ENCODE results near the gene SRGAP1. TPM values are rescaled to one million over a fixed set of nuclear protein-coding genes. Genes with fewer than 3 reads are reported as not detected.

Gene SRGAP1
- total and polyA plus RNA-seq, 2 of the 8 experiments (the other 6 are each of a cell fraction or from before 2014, with no cell fraction given), result 3.2 to 7.3 TPM

GRCh38 chr12:63961543-63961942 lies 117.0 kb downstream of the SRGAP1 start:
- Histone ChIP-seq H3K4me3 (ENCODE audit: extremely low read depth in 1 of 4, insufficient read depth in 2 of 4, low read depth in 3 of 4, low read length in 4 of 4) (no peak overlapping the region), H4K8ac (ENCODE audit: extremely low read depth, insufficient read depth, low read length) (no peak overlapping the region), H2AK5ac (ENCODE audit: low read depth, low read length) (no peak overlapping the region), H2BK5ac (ENCODE audit: low read depth, low read length) (no peak overlapping the region), H3K14ac (ENCODE audit: insufficient read length) (no peak overlapping the region), H2BK120ac (replicated peaks; ENCODE audit: low read depth, low read length) (no peak overlapping the region), H2BK15ac (ENCODE audit: low read length) (no peak overlapping the region), H3K27ac (ENCODE audit: low read depth, low read length) (no peak overlapping the region), H3K23ac (ENCODE audit: insufficient read length) (no peak overlapping the region), H3K27me3 (replicated peaks in 1 of 4; ENCODE audit: control insufficient read depth in 3 of 4, extremely low read depth in 1 of 4, insufficient read depth in 3 of 4, low read length in 3 of 4) (no peaks in the 10 kb centered on the region), H4K91ac (replicated peaks; ENCODE audit: insufficient read length, low read length) (no peak overlapping the region), H3K9me3 (ENCODE audit: insufficient read depth in 2 of 2, low read depth in 1 of 2, low read length in 1 of 2) (no peaks in the 10 kb centered on the region), H2BK20ac (ENCODE audit: low read length) (no peak overlapping the region), H4K20me1 (replicated peaks in 1 of 2; ENCODE audit: control insufficient read depth in 1 of 2, insufficient read depth in 2 of 2, low read length in 2 of 2) (no peaks in the 10 kb centered on the region), H3K18ac (ENCODE audit: extremely low read depth, low read length) (no peak overlapping the region), H2BK12ac (ENCODE audit: low read depth, low read length) (no peak overlapping the region), H3K9ac (replicated peaks in 1 of 4; ENCODE audit: extremely low read depth in 1 of 4, low read depth in 3 of 4, low read length in 3 of 4) (no peak overlapping the region), H3K4me2 (ENCODE audit: insufficient read depth in 1 of 2, low read depth in 2 of 2, low read length in 2 of 2) (no peak overlapping the region), H3K56ac (replicated peaks; ENCODE audit: insufficient read length, low read depth, low read length) (no peak overlapping the region), H2AFZ (ENCODE audit: low read length) (no peak overlapping the region), H3K79me1 (ENCODE audit: low read depth, low read length) (no peaks in the 10 kb centered on the region), H4K5ac (ENCODE audit: insufficient read length, low read depth, low read length) (no peak overlapping the region), H3K79me2 (ENCODE audit: control insufficient read depth in 1 of 2, insufficient read depth in 2 of 2, low read length in 2 of 2) (0 out of 4 replicates have a peak, but pooled peaks cover 0 to 3% of the 10 kb centered on the region in 2 experiments), H3K4me1 (replicated peaks in 1 of 4; ENCODE audit: control insufficient read depth in 3 of 4, insufficient read depth in 4 of 4, low read length in 3 of 4) (no peaks in the 10 kb centered on the region; a peak in 1 of 7 replicates), H3K23me2 (ENCODE audit: low read depth, low read length) (no peaks in the 10 kb centered on the region; the same call in 1 of the 2 replicates), H3K36me3 (ENCODE audit: control insufficient read depth in 2 of 4, insufficient read depth in 4 of 4, low read length in 3 of 4) (no peaks in the 10 kb centered on the region), H3K4ac (replicated peaks; ENCODE audit: insufficient read length, low read depth, low read length) (no peak overlapping the region)
- ChIA-PET POLR2A (ENCODE audit: partially characterized antibody) (no interaction called here), CTCF (ENCODE audit: partially characterized antibody) (no interaction called here)
- no peak for FAIRE-seq
- no peak for DNase-seq (ENCODE audit: low read depth in 1 of 2, low spot score in 2 of 2)
- 86% methylated on average over 3 of the region's 3 CpGs; no CpG with 5 or more reads in 1 of the 2 experiments for WGBS, 2 experiments (ENCODE audit: extremely low coverage in 1 of 2, insufficient coverage in 1 of 2, insufficient read length in 1 of 2, insufficient replicate concordance in 2 of 2, low coverage in 1 of 2, low lambda C conversion rate in 2 of 2, missing lambda C conversion rate in 1 of 2)
- TF ChIP-seq CHD2 (IDR thresholded peaks at IDR 0.05; ENCODE audit: low read length) (no peak), NANOG (IDR thresholded peaks at IDR 0.05; ENCODE audit: insufficient read depth, low read depth, low read length, poor library complexity, severe bottlenecking) (no peak), SP2 (IDR thresholded peaks at IDR 0.05; ENCODE audit: low read length) (no peak), KDM1A (IDR thresholded peaks at IDR 0.05; ENCODE audit: borderline replicate concordance, low read length) (no peak), POLR2A (IDR thresholded peaks at IDR 0.05; ENCODE audit: control extremely low read depth in 1 of 2, low read depth in 2 of 2, low read length in 2 of 2) (no peak), GABPA (IDR thresholded peaks at IDR 0.05; ENCODE audit: borderline replicate concordance, insufficient read depth, low read length) (no peak), USF2 (IDR thresholded peaks at IDR 0.05; ENCODE audit: low read length) (no peak), HDAC2 (IDR thresholded peaks at IDR 0.05; ENCODE audit: borderline replicate concordance in 1 of 2, low read depth in 2 of 2, low read length in 2 of 2) (no peak), JUND (IDR thresholded peaks at IDR 0.05; ENCODE audit: low read length) (no peak), YY1 (IDR thresholded peaks at IDR 0.05; ENCODE audit: low read depth, low read length) (no peak), BRCA1 (IDR thresholded peaks at IDR 0.05; ENCODE audit: low read depth, low read length) (no peak), RAD21 (IDR thresholded peaks at IDR 0.05 in 1 of 2, conservative IDR thresholded peaks at IDR 0.05 in 1 of 2; ENCODE audit: low read depth in 2 of 2, low read length in 2 of 2) (no peak)
- TF ChIP-seq, protein P1, sequence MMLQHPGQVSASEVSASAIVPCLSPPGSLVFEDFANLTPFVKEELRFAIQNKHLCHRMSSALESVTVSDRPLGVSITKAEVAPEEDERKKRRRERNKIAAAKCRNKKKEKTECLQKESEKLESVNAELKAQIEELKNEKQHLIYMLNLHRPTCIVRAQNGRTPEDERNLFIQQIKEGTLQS (IDR thresholded peaks at IDR 0.05; ENCODE audit: insufficient read depth, low read depth, low read length), result no peak
